ENCODE data around the gene VIT. TPM values are rescaled to one million over a fixed set of nuclear protein-coding genes. Genes with fewer than 3 reads are reported as not detected.

Gene VIT
- total and polyA plus RNA-seq, 4 donors: 0.07 to 0.17 (median 0.09) TPM; not detected in 1

- 54% methylated on average over 1 of the region's 1 CpG for WGBS
- Histone ChIP-seq H3K36me3 (ENCODE audit: control insufficient read depth in 4 of 4, insufficient read depth in 3 of 4, low read depth in 1 of 4, low read length in 3 of 4) (no peaks in the 10 kb centered on the region), H3K9me3 (ENCODE audit: control insufficient read depth in 4 of 4, low read length in 3 of 4) (no peaks in the 10 kb centered on the region), H3K4me1 (ENCODE audit: control insufficient read depth in 4 of 4, insufficient read depth in 4 of 4, low read length in 3 of 4) (no peaks in the 10 kb centered on the region), H3K27ac (ENCODE audit: low read depth in 1 of 2, low read length in 2 of 2) (no peak overlapping the region), H3K4me3 (ENCODE audit: low read depth in 1 of 3, low read length in 3 of 3) (no peak overlapping the region), H3K27me3 (ENCODE audit: control insufficient read depth in 4 of 4, insufficient read depth in 4 of 4, low read length in 3 of 4) (no peaks in the 10 kb centered on the region), H3K9ac (ENCODE audit: low read depth in 1 of 2, low read length in 2 of 2) (no peak overlapping the region)
- TF ChIP-seq FOXA1 (IDR thresholded peaks at IDR 0.05): no peak
- no peak for TF ChIP-seq ATF3 (IDR thresholded peaks at IDR 0.05)
- no peak for TF ChIP-seq MAX (IDR thresholded peaks at IDR 0.05)
- TF ChIP-seq EGR1 (IDR thresholded peaks at IDR 0.05; ENCODE audit: low read depth in 2 of 2): no peak
- TF ChIP-seq GABPA (IDR thresholded peaks at IDR 0.05 in 1 of 2, conservative IDR thresholded peaks at IDR 0.05 in 1 of 2): no peak
- no peak for TF ChIP-seq FOXA2 (IDR thresholded peaks at IDR 0.05)
- no peak for TF ChIP-seq RAD21 (IDR thresholded peaks at IDR 0.05)
- no peak for TF ChIP-seq REST (IDR thresholded peaks at IDR 0.05)
- no peak for TF ChIP-seq NR2F2 (IDR thresholded peaks at IDR 0.05)
- TF ChIP-seq TAF1 (conservative IDR thresholded peaks at IDR 0.05): no peak
- no peak for TF ChIP-seq HNF4A (conservative IDR thresholded peaks at IDR 0.05)
- TF ChIP-seq CTCF (IDR thresholded peaks at IDR 0.05; ENCODE audit: low read depth, low read length, missing input control): no peak
- TF ChIP-seq HNF4G (IDR thresholded peaks at IDR 0.05): no peak
- TF ChIP-seq SP1 (IDR thresholded peaks at IDR 0.05): no peak
- TF ChIP-seq YY1 (IDR thresholded peaks at IDR 0.05): no peak
- DNase-seq (ENCODE audit: low spot score): no peak
These were observed 38.2 kb upstream of the VIT start for GRCh38 chr2:36658277-36658748.

GRCh38 chr2:36659218-36659617 lies 37.3 kb upstream of the VIT start:
- Histone ChIP-seq H3K9me3 (ENCODE audit: control insufficient read depth in 4 of 4, low read length in 3 of 4) (no peaks in the 10 kb centered on the region), H3K4me1 (ENCODE audit: control insufficient read depth in 4 of 4, insufficient read depth in 4 of 4, low read length in 3 of 4) (no peaks in the 10 kb centered on the region), H3K36me3 (ENCODE audit: control insufficient read depth in 4 of 4, insufficient read depth in 3 of 4, low read depth in 1 of 4, low read length in 3 of 4) (no peaks in the 10 kb centered on the region), H3K9ac (ENCODE audit: low read depth in 1 of 2, low read length in 2 of 2) (no peak overlapping the region), H3K27ac (ENCODE audit: low read depth in 1 of 2, low read length in 2 of 2) (no peak overlapping the region), H3K27me3 (ENCODE audit: control insufficient read depth in 4 of 4, insufficient read depth in 4 of 4, low read length in 3 of 4) (no peaks in the 10 kb centered on the region), H3K4me3 (ENCODE audit: low read depth in 1 of 3, low read length in 3 of 3) (no peak overlapping the region)
- 95% methylated on average over 2 of the region's 2 CpGs for WGBS
- DNase-seq (ENCODE audit: low spot score): no peak
- TF ChIP-seq TAF1 (conservative IDR thresholded peaks at IDR 0.05): no peak
- no peak for TF ChIP-seq GABPA (IDR thresholded peaks at IDR 0.05 in 1 of 2, conservative IDR thresholded peaks at IDR 0.05 in 1 of 2)
- TF ChIP-seq RAD21 (IDR thresholded peaks at IDR 0.05): no peak
- no peak for TF ChIP-seq ZBTB33 (IDR thresholded peaks at IDR 0.05)
- no peak for TF ChIP-seq FOXA2 (IDR thresholded peaks at IDR 0.05)
- no peak for TF ChIP-seq JUND (IDR thresholded peaks at IDR 0.05)
- TF ChIP-seq YY1 (IDR thresholded peaks at IDR 0.05): no peak
- no peak for TF ChIP-seq RXRA (IDR thresholded peaks at IDR 0.05)
- TF ChIP-seq ATF3 (IDR thresholded peaks at IDR 0.05): no peak
- TF ChIP-seq CTCF (IDR thresholded peaks at IDR 0.05; ENCODE audit: low read depth, low read length, missing input control): no peak
- TF ChIP-seq SP1 (IDR thresholded peaks at IDR 0.05): no peak
- no peak for TF ChIP-seq EGR1 (IDR thresholded peaks at IDR 0.05; ENCODE audit: low read depth in 2 of 2)
- no peak for TF ChIP-seq NR2F2 (IDR thresholded peaks at IDR 0.05)
- no peak for TF ChIP-seq MAX (IDR thresholded peaks at IDR 0.05)
- TF ChIP-seq HNF4A (conservative IDR thresholded peaks at IDR 0.05): no peak
- no peak for TF ChIP-seq FOXA1 (IDR thresholded peaks at IDR 0.05)

Data from liver (tissue), 9 donors.